H1 (cell line): ENCODE data around the gene DOK1. TPM values are rescaled to one million over a fixed set of nuclear protein-coding genes. Genes with fewer than 3 reads are reported as not detected.

Experiments
- BRCA1 ChIP-seq: IDR thresholded peaks from 2 replicates; pipeline ENCODE4 v1.6.1; 2012; ENCODE audit warnings: low read depth, low read length, improper control_type of control experiment
- NANOG ChIP-seq: IDR thresholded peaks from 2 replicates; pipeline ENCODE4 v1.6.1; 2011; ENCODE audit warnings: low read length, low read depth, mild to moderate bottlenecking, inconsistent platforms; ENCODE audit not compliant: insufficient read depth, poor library complexity, severe bottlenecking
- polyA plus RNA-seq, 7 experiments: library from polyadenylated mRNA; depleted of rRNA in 3 of 7; stranded (reverse) in 5 of 7; unstranded in 2 of 7; fragments of >200 nt in 5 of 7; fragments of 200-250 nt in 2 of 7; gene quantifications; 1 replicate in 5 of 7; 2 replicates in 1 of 7; 4 replicates in 1 of 7; pipeline versions ENCODE4 v1.2.1 to v1.2.3, GENCODE V29; 2011 to 2013; ENCODE audit warnings: missing spikeins in 2 of 7, mixed read lengths in 2 of 7
- total RNA-seq: library from RNA; stranded (reverse); fragmentation: NEBNext Ultra II Directional; extraction: Animal tissue kit (Norgen Biotek cat#: 25700); gene quantifications from 2 replicates; pipeline ENCODE4 v1.2.1, GENCODE V29; 2021

Gene DOK1
- total and polyA plus RNA-seq, 2 of the 8 experiments (the other 6 are each of a cell fraction or from before 2014, with no cell fraction given) = 11.0 to 14.3 TPM

- no peak for TF ChIP-seq NANOG
- no peak for TF ChIP-seq BRCA1
Measured at GRCh38 chr2:74593826-74594772, 39.6 kb downstream of the DOK1 start (continued).
